ENCODE data around the gene TMEM213.

GRCh38 chr7:138748666-138749065 is 49.1 kb upstream of the TMEM213 start:
- TF ChIP-seq, protein P1, sequence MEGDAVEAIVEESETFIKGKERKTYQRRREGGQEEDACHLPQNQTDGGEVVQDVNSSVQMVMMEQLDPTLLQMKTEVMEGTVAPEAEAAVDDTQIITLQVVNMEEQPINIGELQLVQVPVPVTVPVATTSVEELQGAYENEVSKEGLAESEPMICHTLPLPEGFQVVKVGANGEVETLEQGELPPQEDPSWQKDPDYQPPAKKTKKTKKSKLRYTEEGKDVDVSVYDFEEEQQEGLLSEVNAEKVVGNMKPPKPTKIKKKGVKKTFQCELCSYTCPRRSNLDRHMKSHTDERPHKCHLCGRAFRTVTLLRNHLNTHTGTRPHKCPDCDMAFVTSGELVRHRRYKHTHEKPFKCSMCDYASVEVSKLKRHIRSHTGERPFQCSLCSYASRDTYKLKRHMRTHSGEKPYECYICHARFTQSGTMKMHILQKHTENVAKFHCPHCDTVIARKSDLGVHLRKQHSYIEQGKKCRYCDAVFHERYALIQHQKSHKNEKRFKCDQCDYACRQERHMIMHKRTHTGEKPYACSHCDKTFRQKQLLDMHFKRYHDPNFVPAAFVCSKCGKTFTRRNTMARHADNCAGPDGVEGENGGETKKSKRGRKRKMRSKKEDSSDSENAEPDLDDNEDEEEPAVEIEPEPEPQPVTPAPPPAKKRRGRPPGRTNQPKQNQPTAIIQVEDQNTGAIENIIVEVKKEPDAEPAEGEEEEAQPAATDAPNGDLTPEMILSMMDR (IDR thresholded peaks at IDR 0.05 in 8 of 11, conservative IDR thresholded peaks at IDR 0.05 in 3 of 11): no peak
- TF ChIP-seq POLR2AphosphoS5 (IDR thresholded peaks at IDR 0.05): no peak
